Prostate gland (tissue), 2 donors: Measurements from ENCODE around the gene OSBPL8.

Source experiments
- POLR2AphosphoS5 ChIP-seq: sonication (generic); formaldehyde crosslinking; IDR thresholded peaks from one replicate; pipeline ENCODE4 v1.6.1; 2017; ENCODE audit warnings: antibody characterized with exemption
- TF ChIP-seq, protein P1 (sequence below), 4 experiments: fragments of 200-600 bp in 2 of 4; fragments of 450-650 bp in 2 of 4; sonication (generic) in 2 of 4; IDR thresholded peaks; 1 replicate in 3 of 4; 2 replicates in 1 of 4; pipeline ENCODE4 v1.5.1; 2016 to 2019; ENCODE audit warnings: antibody characterized with exemption in 4 of 4, mild to moderate bottlenecking in 2 of 4, moderate library complexity in 2 of 4

DNA sequence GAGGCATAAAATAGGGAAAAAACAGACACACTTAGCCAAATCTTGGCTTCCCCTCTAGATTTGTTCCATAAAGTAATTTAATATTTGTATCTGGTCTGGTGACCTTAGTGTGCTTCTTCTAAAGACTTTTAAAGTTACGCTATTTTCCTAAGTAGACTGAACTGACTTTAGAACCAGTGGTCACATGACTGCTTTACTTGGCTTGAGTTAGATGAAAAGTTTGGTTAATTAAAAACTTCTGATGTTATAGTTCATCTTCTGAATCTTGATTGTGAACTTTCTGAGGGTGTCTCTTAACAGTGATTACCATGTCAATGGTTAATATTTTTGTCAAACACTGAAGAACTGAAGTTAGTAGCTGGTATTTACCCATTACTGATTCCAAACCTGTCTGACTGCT, 214.0 kb downstream of the OSBPL8 start:
- TF ChIP-seq POLR2AphosphoS5: no peak
- TF ChIP-seq, protein P1, sequence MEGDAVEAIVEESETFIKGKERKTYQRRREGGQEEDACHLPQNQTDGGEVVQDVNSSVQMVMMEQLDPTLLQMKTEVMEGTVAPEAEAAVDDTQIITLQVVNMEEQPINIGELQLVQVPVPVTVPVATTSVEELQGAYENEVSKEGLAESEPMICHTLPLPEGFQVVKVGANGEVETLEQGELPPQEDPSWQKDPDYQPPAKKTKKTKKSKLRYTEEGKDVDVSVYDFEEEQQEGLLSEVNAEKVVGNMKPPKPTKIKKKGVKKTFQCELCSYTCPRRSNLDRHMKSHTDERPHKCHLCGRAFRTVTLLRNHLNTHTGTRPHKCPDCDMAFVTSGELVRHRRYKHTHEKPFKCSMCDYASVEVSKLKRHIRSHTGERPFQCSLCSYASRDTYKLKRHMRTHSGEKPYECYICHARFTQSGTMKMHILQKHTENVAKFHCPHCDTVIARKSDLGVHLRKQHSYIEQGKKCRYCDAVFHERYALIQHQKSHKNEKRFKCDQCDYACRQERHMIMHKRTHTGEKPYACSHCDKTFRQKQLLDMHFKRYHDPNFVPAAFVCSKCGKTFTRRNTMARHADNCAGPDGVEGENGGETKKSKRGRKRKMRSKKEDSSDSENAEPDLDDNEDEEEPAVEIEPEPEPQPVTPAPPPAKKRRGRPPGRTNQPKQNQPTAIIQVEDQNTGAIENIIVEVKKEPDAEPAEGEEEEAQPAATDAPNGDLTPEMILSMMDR (IDR thresholded peaks at IDR 0.05): no peak
